ENCODE data around the gene MYLK4. TPM values are rescaled to one million over a fixed set of nuclear protein-coding genes. Genes with fewer than 3 reads are reported as not detected.
A peak's percentile ranks its signal among the peaks of the same experiment; 100 is the strongest.

MYLK4 gene
- total RNA-seq, 1 donor from 2014 or later, result 1.2 TPM

GRCh38 chr6:2777249-2777648 lies 26.5 kb upstream of the MYLK4 start:
- Histone ChIP-seq H3K27ac (replicated peaks) (no peak overlapping the region), H3K4me3 (no peak overlapping the region), H3K36me3 (peaks cover 42% of the 10 kb centered on the region), H3K4me1 (peaks cover 86% of the 10 kb centered on the region), H3K9me3 (replicated peaks) (no peaks in the 10 kb centered on the region), H3K27me3 (ENCODE audit: low read depth) (no peaks in the 10 kb centered on the region)
- intact Hi-C loops (cut with micrococcal nuclease), result no loop called here
- no peak for DNase-seq
- no peak for TF ChIP-seq CTCF (IDR thresholded peaks at IDR 0.05; ENCODE audit: borderline replicate concordance)

- intact Hi-C loops (cut with micrococcal nuclease), result no loop called here
- peaks cover 88% of the 10 kb centered on the region for H3K4me1 ChIP-seq
- TF ChIP-seq CTCF (IDR thresholded peaks at IDR 0.05; ENCODE audit: borderline replicate concordance), result no peak
- no peak overlapping the region for H3K4me3 ChIP-seq
- no peaks in the 10 kb centered on the region for H3K27me3 ChIP-seq (ENCODE audit: low read depth)
- no peak for DNase-seq
- H3K27ac ChIP-seq (replicated peaks), result no peak overlapping the region
- peaks cover 29% of the 10 kb centered on the region for H3K36me3 ChIP-seq
- no peaks in the 10 kb centered on the region for H3K9me3 ChIP-seq (replicated peaks)
These were observed 24.3 kb upstream of the MYLK4 start for GRCh38 chr6:2775003-2775402.

GRCh38 chr6:2773449-2773848 lies 22.7 kb upstream of the MYLK4 start:
- H3K9me3 ChIP-seq (replicated peaks), result no peaks in the 10 kb centered on the region
- TF ChIP-seq CTCF (IDR thresholded peaks at IDR 0.05; ENCODE audit: borderline replicate concordance), result no peak
- intact Hi-C loops (cut with micrococcal nuclease), result no loop called here
- H3K27ac ChIP-seq (replicated peaks), result no peak overlapping the region
- no peak overlapping the region for H3K4me3 ChIP-seq
- peaks cover 93% of the 10 kb centered on the region for H3K4me1 ChIP-seq
- no peaks in the 10 kb centered on the region for H3K27me3 ChIP-seq (ENCODE audit: low read depth)
- peaks cover 15% of the 10 kb centered on the region for H3K36me3 ChIP-seq
- no peak for DNase-seq

GRCh38 chr6:2772840-2773239 lies 22.1 kb upstream of the MYLK4 start:
- Histone ChIP-seq H3K4me3 (no peak overlapping the region), H3K27me3 (ENCODE audit: low read depth) (no peaks in the 10 kb centered on the region), H3K27ac (replicated peaks) (peak overlapping the region; percentile 26), H3K36me3 (peaks cover 15% of the 10 kb centered on the region), H3K4me1 (peaks cover 93% of the 10 kb centered on the region), H3K9me3 (replicated peaks) (no peaks in the 10 kb centered on the region)
- intact Hi-C loops (cut with micrococcal nuclease), result no loop called here
- TF ChIP-seq CTCF (IDR thresholded peaks at IDR 0.05; ENCODE audit: borderline replicate concordance), result no peak
- no peak for DNase-seq

- intact Hi-C loops (cut with micrococcal nuclease), result no loop called here
- Histone ChIP-seq H3K4me1 (peaks cover 96% of the 10 kb centered on the region), H3K27ac (replicated peaks) (peak overlapping the region; percentile 99)
These were observed 20.4 kb upstream of the MYLK4 start for GRCh38 chr6:2771079-2771478.

More at GRCh38 chr6:2771079-2771478, 20.4 kb upstream of the MYLK4 start:
- Histone ChIP-seq H3K4me3 (no peak overlapping the region), H3K36me3 (peaks cover 15% of the 10 kb centered on the region), H3K9me3 (replicated peaks) (no peaks in the 10 kb centered on the region), H3K27me3 (ENCODE audit: low read depth) (no peaks in the 10 kb centered on the region)
- DNase-seq, result no peak
- TF ChIP-seq CTCF (IDR thresholded peaks at IDR 0.05; ENCODE audit: borderline replicate concordance), result no peak
